Ectodermal cell (in vitro differentiated cells): Measurements from ENCODE around the gene CFAP47.
"Not testable (repeated sequence)": the region's sequence is repeated elsewhere in the genome, so short reads cannot be mapped to it uniquely, and the experiment has no call there.

Experiments
- H3K27ac ChIP-seq: 2 replicates; pipeline ENCODE4 v1.7.0; 2013; ENCODE audit warnings: mild to moderate bottlenecking, low read depth, low read length; ENCODE audit not compliant: insufficient read depth, poor library complexity, severe bottlenecking
- H3K27me3 ChIP-seq: 2 replicates; pipeline ENCODE4 v1.7.0; 2013; ENCODE audit warnings: mild to moderate bottlenecking, low read length; ENCODE audit not compliant: insufficient read depth, control insufficient read depth, poor library complexity, severe bottlenecking
- H3K36me3 ChIP-seq: one replicate; pipeline ENCODE4 v1.7.0; 2013; ENCODE audit warnings: low read length; ENCODE audit not compliant: control insufficient read depth, insufficient read depth
- H3K4me1 ChIP-seq: one replicate; pipeline ENCODE4 v1.7.0; 2013; ENCODE audit warnings: low read length; ENCODE audit not compliant: control insufficient read depth, insufficient read depth
- H3K4me3 ChIP-seq: 2 replicates; pipeline ENCODE4 v1.7.0; 2013; ENCODE audit warnings: low read depth, low read length, control low read depth; ENCODE audit not compliant: insufficient read depth
- H3K9me3 ChIP-seq: 2 replicates; pipeline ENCODE4 v1.7.0; 2013; ENCODE audit warnings: mild to moderate bottlenecking, low read length, moderate library complexity; ENCODE audit not compliant: control insufficient read depth
- WGBS, 2 experiments: methylation state at CpG; one replicate each; pipeline ENCODE4 v1.1.7; 2013; ENCODE audit warnings: missing lambda C conversion rate in 2 of 2; 5-methylcytosine and 5-hydroxymethylcytosine counted together

The CFAP47 gene

DNA sequence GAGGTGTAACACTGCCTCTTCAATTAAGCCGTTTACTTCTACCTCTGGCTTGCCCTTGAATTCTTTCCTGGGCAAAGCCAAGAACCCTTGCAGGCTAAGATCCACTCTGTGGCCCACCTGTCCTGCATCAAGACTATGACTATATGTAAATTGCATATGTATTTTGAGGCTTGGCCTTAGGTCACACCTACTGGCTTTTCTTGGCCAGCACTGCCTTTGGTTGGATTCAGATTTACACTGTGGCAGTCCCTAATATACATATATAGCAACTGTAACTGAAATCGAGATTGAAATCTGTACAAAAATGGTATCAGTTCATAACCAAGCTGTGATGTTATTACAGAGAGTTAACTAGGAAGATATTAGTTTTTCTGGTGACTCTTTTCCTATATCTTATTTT lies 151.5 kb downstream of the CFAP47 start:
- no peak overlapping the region for H3K4me3 ChIP-seq
- H3K9me3 ChIP-seq = no peaks in the 10 kb centered on the region
- H3K27me3 ChIP-seq = no peaks in the 10 kb centered on the region
- H3K27ac ChIP-seq = no peak overlapping the region
- no peaks in the 10 kb centered on the region for H3K36me3 ChIP-seq
- WGBS, 2 experiments = 90% methylated on average over 2 of the region's 2 CpGs; no CpG with 5 or more reads in 1 of the 2 experiments
- no peaks in the 10 kb centered on the region for H3K4me1 ChIP-seq

DNA sequence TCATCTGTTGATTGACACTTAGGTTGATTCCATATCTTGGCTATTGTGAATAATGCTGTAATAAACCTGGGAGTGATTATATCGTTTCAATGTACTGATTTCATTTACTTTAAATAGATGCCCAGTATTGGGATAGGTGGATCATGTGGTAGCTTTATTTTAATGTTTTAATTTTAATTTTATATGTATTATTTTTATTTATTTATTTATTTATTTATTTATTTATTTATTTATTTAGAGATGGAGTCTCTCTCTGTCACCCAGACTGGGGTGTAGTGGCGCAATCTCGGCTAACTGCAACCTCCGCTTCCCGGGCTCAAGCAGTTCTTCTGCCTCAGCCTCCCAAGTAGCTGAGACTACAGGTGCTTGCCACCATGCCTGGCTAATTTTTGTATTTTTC lies 155.5 kb downstream of the CFAP47 start:
- H3K36me3 ChIP-seq, H3K27ac ChIP-seq, H3K4me1 ChIP-seq, H3K9me3 ChIP-seq, H3K27me3 ChIP-seq, H3K4me3 ChIP-seq: not testable (repeated sequence)
- WGBS, 2 experiments = 89 to 94% methylated on average over 5 of the region's 5 CpGs

DNA sequence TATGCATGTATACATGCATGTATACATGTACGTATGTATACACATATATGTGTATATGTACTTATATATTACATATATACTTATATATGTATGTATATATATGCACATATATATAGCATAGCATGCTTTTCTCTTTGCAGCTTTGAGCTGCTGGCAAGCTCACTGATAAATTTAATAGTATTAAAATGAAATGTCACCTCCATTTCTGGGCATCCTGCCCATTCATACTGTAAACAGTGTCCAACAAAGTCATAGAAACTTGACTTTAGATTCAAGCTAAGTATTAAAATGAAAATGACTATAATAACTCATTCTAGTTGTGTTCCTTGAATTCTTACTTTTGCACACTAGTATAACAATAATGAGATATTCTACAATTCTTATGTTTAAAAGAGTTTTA lies 163.7 kb downstream of the CFAP47 start:
- Histone ChIP-seq H3K4me1 (no peaks in the 10 kb centered on the region), H3K27me3 (no peaks in the 10 kb centered on the region), H3K27ac (no peak overlapping the region), H3K36me3 (no peaks in the 10 kb centered on the region), H3K9me3 (no peaks in the 10 kb centered on the region), H3K4me3 (no peak overlapping the region)
- no CpG with 5 or more reads among the region's 1 CpG for WGBS, 2 experiments

DNA sequence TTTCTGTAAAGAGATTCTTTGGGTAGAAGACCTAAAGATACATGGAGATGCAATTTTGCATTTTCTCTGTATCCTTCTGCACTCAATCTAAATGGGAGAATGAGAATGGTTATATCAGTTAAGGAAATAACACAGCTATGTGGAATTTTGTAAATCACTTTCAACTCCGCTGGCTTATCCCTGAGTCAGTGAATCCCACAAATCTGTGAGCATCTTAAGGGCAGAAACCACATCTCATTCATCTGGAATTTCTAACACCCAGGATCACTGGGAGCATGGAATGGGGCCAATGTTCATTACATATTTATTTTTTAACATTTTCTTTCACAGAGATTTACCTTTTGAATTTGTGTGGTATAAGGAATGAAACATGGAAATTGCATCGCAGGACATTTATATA lies 167.8 kb downstream of the CFAP47 start:
- H3K4me3 ChIP-seq = no peak overlapping the region
- H3K4me1 ChIP-seq = no peaks in the 10 kb centered on the region
- 92 to 93% methylated on average over 2 of the region's 2 CpGs for WGBS, 2 experiments
- H3K9me3 ChIP-seq = no peaks in the 10 kb centered on the region
- H3K27ac ChIP-seq = no peak overlapping the region
- no peaks in the 10 kb centered on the region for H3K27me3 ChIP-seq
- H3K36me3 ChIP-seq = no peaks in the 10 kb centered on the region

DNA sequence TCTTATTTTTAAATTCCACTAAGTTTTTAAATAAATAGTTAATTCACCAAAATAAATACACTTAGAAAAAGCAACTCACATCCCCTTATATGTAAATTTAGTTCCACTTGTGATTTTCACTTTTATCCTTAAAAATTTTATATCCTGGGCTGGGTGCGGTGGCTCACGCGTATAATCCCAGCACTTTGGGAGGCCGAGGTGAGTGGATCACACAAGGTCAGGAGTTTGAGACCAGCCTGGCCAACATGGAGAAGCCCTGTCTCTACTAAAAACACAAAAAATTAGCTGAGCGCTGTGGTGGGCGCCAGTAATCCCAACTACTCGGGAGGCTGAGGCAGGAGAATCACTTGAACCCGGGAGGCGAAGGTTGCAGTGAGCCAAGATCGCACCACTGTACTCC lies 169.4 kb downstream of the CFAP47 start:
- H3K4me3 ChIP-seq, H3K9me3 ChIP-seq, H3K27ac ChIP-seq, H3K27me3 ChIP-seq, H3K36me3 ChIP-seq, H3K4me1 ChIP-seq: not testable (repeated sequence)
- 91 to 97% methylated on average over 7 to 9 of the region's 10 CpGs for whole genome bisulfite sequencing, 2 experiments

DNA sequence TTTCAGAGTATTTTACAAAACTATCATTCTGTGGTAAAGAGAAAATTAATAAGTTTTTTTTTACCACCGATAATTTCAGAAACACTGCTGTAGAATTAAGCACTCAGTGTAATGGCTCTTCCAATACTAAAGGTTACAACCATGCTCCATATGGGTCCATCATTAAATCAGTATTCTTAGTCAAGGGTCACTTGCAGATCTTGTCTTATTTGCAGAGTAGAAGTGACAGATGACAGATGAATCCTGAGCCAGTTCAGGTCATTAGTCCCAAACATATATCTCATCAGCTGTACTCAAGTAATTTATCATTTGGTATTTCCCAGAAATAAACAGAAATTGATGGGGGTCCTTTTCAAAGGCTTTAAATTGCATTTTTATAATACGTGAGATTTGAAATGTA lies 182.9 kb downstream of the CFAP47 start:
- Histone ChIP-seq H3K36me3 (no peaks in the 10 kb centered on the region), H3K4me3 (no peak overlapping the region), H3K4me1 (no peaks in the 10 kb centered on the region), H3K9me3 (no peaks in the 10 kb centered on the region), H3K27me3 (no peaks in the 10 kb centered on the region), H3K27ac (no peak overlapping the region)
- WGBS, 2 experiments = no CpG with 5 or more reads among the region's 2 CpGs

DNA sequence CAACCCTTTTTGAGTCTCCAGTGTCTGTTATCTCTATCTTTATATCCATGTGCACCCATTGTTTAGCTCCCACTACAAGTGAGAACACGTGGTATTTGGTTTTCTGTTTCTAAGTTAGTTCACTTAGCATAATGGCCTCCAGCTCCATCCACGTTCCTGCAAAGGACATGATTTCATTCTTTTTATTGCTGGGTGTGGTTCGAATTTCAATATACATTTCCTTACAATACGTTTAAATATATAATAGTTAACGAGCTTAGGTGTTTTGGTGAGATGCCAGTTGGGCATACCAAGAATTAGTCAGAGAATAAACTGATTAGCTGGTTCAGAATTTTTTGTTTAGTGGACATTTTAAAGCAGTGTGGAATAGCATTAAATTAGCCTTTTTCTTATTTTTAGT lies 196.7 kb downstream of the CFAP47 start:
- no peaks in the 10 kb centered on the region for H3K36me3 ChIP-seq
- WGBS, 2 experiments = 95 to 100% methylated on average over 1 to 4 of the region's 5 CpGs

GRCh38 chrX:36159254-36159653 lies 239.7 kb downstream of the CFAP47 start:
- no peak overlapping the region for H3K4me3 ChIP-seq
- no peaks in the 10 kb centered on the region for H3K27me3 ChIP-seq
- H3K27ac ChIP-seq = no peak overlapping the region
- no peaks in the 10 kb centered on the region for H3K9me3 ChIP-seq
- no peaks in the 10 kb centered on the region for H3K36me3 ChIP-seq
- WGBS, 2 experiments = 96% methylated on average over 6 of the region's 7 CpGs; no CpG with 5 or more reads in 1 of the 2 experiments
- no peaks in the 10 kb centered on the region for H3K4me1 ChIP-seq

More for the DNA sequence above, 196.7 kb downstream of the CFAP47 start:
- H3K27ac ChIP-seq = no peak overlapping the region
- no peaks in the 10 kb centered on the region for H3K4me1 ChIP-seq
- no peaks in the 10 kb centered on the region for H3K9me3 ChIP-seq
- no peaks in the 10 kb centered on the region for H3K27me3 ChIP-seq
- H3K4me3 ChIP-seq = no peak overlapping the region

DNA sequence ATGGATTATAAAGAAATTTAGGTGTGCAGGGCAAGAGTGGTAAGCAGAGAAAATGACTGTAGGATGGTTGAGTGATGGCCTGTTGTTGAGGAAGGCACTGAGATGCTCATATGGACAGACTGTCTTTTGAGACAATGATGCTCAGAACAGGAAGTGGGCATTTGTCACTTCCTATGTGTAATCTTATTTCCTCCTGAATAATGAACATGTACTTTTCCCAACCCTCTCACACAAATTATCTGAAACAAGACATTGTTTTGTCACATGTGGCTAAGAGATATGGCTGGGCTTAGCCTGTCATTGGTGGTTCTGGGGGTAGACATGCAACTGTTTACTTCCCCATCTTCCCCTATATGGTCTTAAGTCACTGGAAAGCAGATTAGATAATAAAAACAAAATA lies 240.5 kb downstream of the CFAP47 start:
- Histone ChIP-seq H3K27me3 (no peaks in the 10 kb centered on the region), H3K27ac (no peak overlapping the region), H3K4me3 (no peak overlapping the region), H3K36me3 (no peaks in the 10 kb centered on the region), H3K4me1 (no peaks in the 10 kb centered on the region), H3K9me3 (no peaks in the 10 kb centered on the region)

DNA sequence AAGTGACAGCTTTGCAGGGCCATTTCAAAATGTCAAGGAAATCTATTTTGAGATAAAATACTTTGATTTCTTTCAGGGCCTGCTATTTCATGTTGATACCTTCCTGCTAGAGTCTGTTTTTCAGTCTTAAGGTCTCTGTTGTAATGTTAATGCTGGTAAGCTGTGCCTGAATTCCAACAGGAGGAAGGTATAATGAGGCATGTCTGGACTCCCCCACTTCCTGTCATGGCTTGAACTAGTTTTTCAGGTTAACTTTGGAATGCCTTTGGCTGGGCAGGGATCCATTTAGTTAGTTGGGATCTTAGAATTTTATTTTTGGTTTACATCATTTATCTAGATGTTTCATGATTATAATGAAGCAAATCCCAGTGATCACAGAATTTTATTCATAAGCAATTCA lies 279.0 kb downstream of the CFAP47 start:
- H3K4me3 ChIP-seq = no peak overlapping the region
- no peaks in the 10 kb centered on the region for H3K27me3 ChIP-seq
- no peaks in the 10 kb centered on the region for H3K4me1 ChIP-seq
- H3K36me3 ChIP-seq = no peaks in the 10 kb centered on the region
- no peaks in the 10 kb centered on the region for H3K9me3 ChIP-seq
- no peak overlapping the region for H3K27ac ChIP-seq

DNA sequence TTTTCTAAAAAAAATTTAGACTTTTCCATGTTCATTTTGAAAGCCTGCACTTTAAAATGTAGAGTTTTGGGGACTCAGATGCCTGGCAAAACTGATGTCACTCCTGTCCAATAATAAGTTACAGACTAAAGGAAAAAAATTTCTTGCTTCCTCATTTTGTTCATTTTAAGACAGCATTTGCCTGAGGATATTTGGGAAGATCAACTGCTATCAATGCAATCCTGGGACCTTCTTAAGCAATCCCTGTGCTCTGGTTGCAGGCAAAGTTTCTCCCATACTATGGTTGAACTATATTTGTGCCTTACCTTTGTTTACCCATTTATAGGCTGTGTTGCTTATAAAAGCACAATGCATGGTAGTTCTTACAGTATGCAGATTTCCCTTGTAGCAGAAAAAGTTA lies 280.4 kb downstream of the CFAP47 start:
- Histone ChIP-seq H3K4me3 (no peak overlapping the region), H3K4me1 (no peaks in the 10 kb centered on the region), H3K36me3 (no peaks in the 10 kb centered on the region), H3K27ac (no peak overlapping the region), H3K27me3 (no peaks in the 10 kb centered on the region), H3K9me3 (no peaks in the 10 kb centered on the region)
